Measurements from ENCODE around the gene BNIP2.

BNIP2 gene

GRCh38 chr15:59622289-59622688, 66.8 kb downstream of the BNIP2 start:
- peak; percentile 26 to 35 for DNase-seq

- DNase-seq = no peak
Measured at GRCh38 chr15:59618406-59618805, 70.7 kb downstream of the BNIP2 start.

GRCh38 chr15:59616379-59616778, 72.7 kb downstream of the BNIP2 start:
- DNase-seq = no peak

- DNase-seq = no peak
Measured at GRCh38 chr15:59615661-59616060, 73.5 kb downstream of the BNIP2 start.

- no peak for DNase-seq
Measured at GRCh38 chr15:59614153-59614552, 75.0 kb downstream of the BNIP2 start.

- peak in 1 of 2 experiments; percentile 12 for DNase-seq
Measured at GRCh38 chr15:59611276-59612260, 77.6 kb downstream of the BNIP2 start, which contains the start of gene GCNT3. TSS of gene GCNT3 (plus strand) at chr15:59611783. CDS start at chr15:59618239, 6,456 bp downstream.

- DNase-seq = no peak
Measured at GRCh38 chr15:59609730-59610712, 79.1 kb downstream of the BNIP2 start.
